Peyer's patch (tissue), 4 donors: Measurements from ENCODE around the gene EDIL3. TPM values are rescaled to one million over a fixed set of nuclear protein-coding genes. Genes with fewer than 3 reads are reported as not detected.
"Not testable (repeated sequence)": the region's sequence is repeated elsewhere in the genome, so short reads cannot be mapped to it uniquely, and the experiment has no call there.

ENCODE experiments used
- DNase-seq, 3 donors: peaks; one replicate each; pipeline ENCODE4 v3.0.0-alpha.2; 2017 to 2019
- H3K27ac ChIP-seq, 4 donors: fragments of 200-600 bp; sonication (generic); one replicate each; pipeline ENCODE4 v1.5.1; 2016 to 2019
- H3K27me3 ChIP-seq, 2 donors: fragments of 200-600 bp; sonication (generic); one replicate each; pipeline ENCODE4 v1.5.1; 2019
- H3K36me3 ChIP-seq, 3 donors: fragments of 200-600 bp; sonication (generic); one replicate each; pipeline ENCODE4 v1.5.1; 2016 to 2019
- H3K4me1 ChIP-seq, 4 donors: fragments of 200-600 bp; sonication (generic); one replicate each; pipeline ENCODE4 v1.5.1; 2016 to 2019
- H3K4me3 ChIP-seq, 4 donors: fragments of 200-600 bp; sonication (generic); 1 replicate in 3 of 4; 2 replicates in 1 of 4; pipeline ENCODE4 v1.5.1; 2016 to 2019; ENCODE audit warnings: mild to moderate bottlenecking in 1 of 4
- H3K9me3 ChIP-seq, 4 donors: fragments of 200-600 bp; sonication (generic); one replicate each; pipeline ENCODE4 v1.5.1; 2016 to 2019; ENCODE audit warnings: mild to moderate bottlenecking in 1 of 4
- POLR2A ChIP-seq, 2 donors: fragments of 450-650 bp; IDR thresholded peaks; one replicate each; pipeline ENCODE4 v1.5.1; 2017; ENCODE audit warnings: antibody characterized with exemption in 2 of 2, mild to moderate bottlenecking in 2 of 2, moderate library complexity in 2 of 2
- total RNA-seq, 4 donors: library from RNA; depleted of rRNA; stranded (reverse); fragments of >200 nt; gene quantifications; one replicate each; pipeline ENCODE4 v1.1.0, GENCODE V29; 2016
- TF ChIP-seq, protein P1 (sequence below), 6 experiments: fragments of 450-650 bp in 4 of 6; fragments of 200-600 bp in 2 of 6; sonication (generic) in 1 of 6; IDR thresholded peaks; one replicate each; pipeline ENCODE4 v1.5.1; 2017 to 2019; ENCODE audit warnings: antibody characterized with exemption in 6 of 6, mild to moderate bottlenecking in 3 of 6, moderate library complexity in 1 of 6

EDIL3 gene
- total RNA-seq, 4 donors from 2014 or later = 6.0 to 18.2 (median 6.4) TPM

DNA sequence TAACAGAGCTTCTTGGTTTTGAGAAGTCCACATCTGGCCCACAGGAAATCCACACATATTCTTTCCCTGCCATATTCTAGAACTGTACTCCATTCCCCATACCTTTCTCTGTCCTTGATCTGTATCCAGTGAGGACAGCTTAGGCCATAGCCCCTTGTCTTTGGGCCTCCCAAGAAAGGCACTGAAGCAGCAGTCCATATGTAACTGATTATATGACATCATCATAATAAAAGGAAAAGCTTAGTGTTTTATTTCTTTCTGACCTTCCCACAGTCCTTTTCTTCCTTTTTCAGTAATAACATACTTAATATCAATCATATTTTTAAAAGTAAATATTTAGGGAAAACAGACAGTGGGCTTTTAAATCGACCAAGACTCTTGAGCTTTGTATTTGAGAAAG is 222.0 kb downstream of the EDIL3 start:
- Histone ChIP-seq H3K4me3 (no peak overlapping the region), H3K27ac (no peak overlapping the region), H3K36me3 (no peaks in the 10 kb centered on the region), H3K27me3 (no peaks in the 10 kb centered on the region), H3K9me3 (no peaks in the 10 kb centered on the region), H3K4me1 (no peaks in the 10 kb centered on the region)
- no peak for TF ChIP-seq POLR2A (IDR thresholded peaks at IDR 0.05)
- TF ChIP-seq, protein P1, sequence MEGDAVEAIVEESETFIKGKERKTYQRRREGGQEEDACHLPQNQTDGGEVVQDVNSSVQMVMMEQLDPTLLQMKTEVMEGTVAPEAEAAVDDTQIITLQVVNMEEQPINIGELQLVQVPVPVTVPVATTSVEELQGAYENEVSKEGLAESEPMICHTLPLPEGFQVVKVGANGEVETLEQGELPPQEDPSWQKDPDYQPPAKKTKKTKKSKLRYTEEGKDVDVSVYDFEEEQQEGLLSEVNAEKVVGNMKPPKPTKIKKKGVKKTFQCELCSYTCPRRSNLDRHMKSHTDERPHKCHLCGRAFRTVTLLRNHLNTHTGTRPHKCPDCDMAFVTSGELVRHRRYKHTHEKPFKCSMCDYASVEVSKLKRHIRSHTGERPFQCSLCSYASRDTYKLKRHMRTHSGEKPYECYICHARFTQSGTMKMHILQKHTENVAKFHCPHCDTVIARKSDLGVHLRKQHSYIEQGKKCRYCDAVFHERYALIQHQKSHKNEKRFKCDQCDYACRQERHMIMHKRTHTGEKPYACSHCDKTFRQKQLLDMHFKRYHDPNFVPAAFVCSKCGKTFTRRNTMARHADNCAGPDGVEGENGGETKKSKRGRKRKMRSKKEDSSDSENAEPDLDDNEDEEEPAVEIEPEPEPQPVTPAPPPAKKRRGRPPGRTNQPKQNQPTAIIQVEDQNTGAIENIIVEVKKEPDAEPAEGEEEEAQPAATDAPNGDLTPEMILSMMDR (IDR thresholded peaks at IDR 0.05) = no peak
- no peak for DNase-seq

DNA sequence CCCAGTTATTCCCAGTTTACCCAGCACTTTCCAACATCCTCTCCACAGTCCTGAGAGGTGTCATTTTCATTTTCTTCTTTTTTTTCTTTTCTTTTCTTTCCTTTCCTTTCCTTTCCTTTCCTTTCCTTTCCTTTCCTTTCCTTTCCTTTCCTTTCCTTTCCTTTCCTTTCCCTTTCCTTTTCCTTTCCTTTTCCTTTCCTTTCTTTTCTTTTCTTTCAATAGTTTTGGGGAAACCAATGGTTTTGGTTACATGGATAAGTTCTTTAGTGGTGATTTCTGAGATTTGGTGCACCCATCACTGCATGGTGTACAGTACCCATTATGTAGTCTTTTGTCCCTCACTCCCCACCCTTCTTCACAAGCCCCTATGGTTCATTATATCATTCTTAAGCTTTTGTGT is 224.0 kb downstream of the EDIL3 start:
- H3K4me3 ChIP-seq, H3K9me3 ChIP-seq, H3K36me3 ChIP-seq, H3K27me3 ChIP-seq, H3K27ac ChIP-seq, DNase-seq, H3K4me1 ChIP-seq: not testable (repeated sequence)

DNA sequence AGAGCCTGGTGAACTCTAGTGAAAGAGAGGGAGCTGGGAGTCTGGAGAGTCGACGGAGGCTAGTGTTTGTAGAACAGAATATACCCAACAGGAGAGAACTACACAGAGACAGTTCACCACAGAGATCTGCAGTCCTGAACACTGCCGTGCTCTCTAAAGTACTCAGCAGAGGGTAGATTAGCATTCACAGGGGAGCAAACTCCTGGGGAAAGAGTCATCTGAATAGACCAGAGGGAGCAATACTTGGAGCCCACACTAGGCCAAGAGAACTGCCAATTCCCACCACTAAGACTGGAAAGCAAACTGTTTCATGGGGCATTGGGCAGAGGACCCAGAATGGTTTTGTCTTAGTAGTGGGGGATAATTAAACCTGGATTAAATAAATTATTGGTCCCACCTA is 235.6 kb downstream of the EDIL3 start:
- no peaks in the 10 kb centered on the region for H3K4me1 ChIP-seq
- no peak overlapping the region for H3K4me3 ChIP-seq
- H3K27me3 ChIP-seq = no peaks in the 10 kb centered on the region
- TF ChIP-seq POLR2A (IDR thresholded peaks at IDR 0.05) = no peak
- TF ChIP-seq, protein P1 (IDR thresholded peaks at IDR 0.05) = no peak
- H3K9me3 ChIP-seq = no peaks in the 10 kb centered on the region
- H3K27ac ChIP-seq = no peak overlapping the region
- H3K36me3 ChIP-seq = no peaks in the 10 kb centered on the region
- DNase-seq = no peak

DNA sequence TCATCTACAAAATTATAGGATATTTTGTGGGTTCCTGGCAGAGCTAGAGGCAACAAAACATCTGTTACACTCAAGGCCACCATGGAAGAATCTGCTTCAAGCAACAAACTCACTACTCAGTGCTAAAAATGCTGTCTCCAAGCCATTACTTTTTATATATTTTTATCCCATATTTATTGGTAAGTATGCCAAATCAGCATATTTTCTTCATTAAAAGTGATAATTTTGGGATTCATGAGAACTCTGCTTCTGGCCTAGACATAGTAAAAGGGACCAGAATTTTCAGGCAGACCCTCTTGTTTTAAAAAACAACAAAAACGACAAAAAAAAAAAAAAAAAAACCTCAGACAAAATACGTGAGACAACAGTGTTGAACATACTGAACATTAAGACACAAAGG is 236.0 kb downstream of the EDIL3 start:
- Histone ChIP-seq H3K27me3 (no peaks in the 10 kb centered on the region), H3K4me3 (no peak overlapping the region), H3K36me3 (no peaks in the 10 kb centered on the region), H3K4me1 (no peaks in the 10 kb centered on the region), H3K27ac (no peak overlapping the region), H3K9me3 (no peaks in the 10 kb centered on the region)
- DNase-seq = no peak
- TF ChIP-seq, protein P1 (IDR thresholded peaks at IDR 0.05) = no peak
- no peak for TF ChIP-seq POLR2A (IDR thresholded peaks at IDR 0.05)

DNA sequence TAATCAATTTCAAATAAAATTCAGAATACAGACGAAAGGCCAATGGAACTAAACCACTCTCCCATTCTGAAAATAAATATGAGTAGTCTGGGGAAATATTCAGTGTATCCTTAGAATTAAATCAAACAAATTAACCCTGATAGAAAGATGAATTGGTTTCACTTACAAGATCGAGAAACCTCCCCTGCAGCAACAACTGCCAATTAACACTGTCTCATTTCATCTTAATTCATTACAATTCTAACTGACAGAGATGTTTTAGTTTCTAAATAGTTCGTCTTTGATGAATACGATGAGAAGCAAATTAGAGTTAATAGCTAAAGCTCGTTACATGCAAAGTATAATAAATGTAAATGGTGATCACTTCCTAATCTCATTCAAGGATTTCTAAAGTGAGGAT is 247.1 kb downstream of the EDIL3 start:
- Histone ChIP-seq H3K4me3 (no peak overlapping the region), H3K27ac (no peak overlapping the region), H3K27me3 (no peaks in the 10 kb centered on the region), H3K9me3 (no peaks in the 10 kb centered on the region), H3K4me1 (no peaks in the 10 kb centered on the region), H3K36me3 (no peaks in the 10 kb centered on the region)
- no peak for DNase-seq
- no peak for TF ChIP-seq POLR2A (IDR thresholded peaks at IDR 0.05)
- TF ChIP-seq, protein P1 (IDR thresholded peaks at IDR 0.05) = no peak

DNA sequence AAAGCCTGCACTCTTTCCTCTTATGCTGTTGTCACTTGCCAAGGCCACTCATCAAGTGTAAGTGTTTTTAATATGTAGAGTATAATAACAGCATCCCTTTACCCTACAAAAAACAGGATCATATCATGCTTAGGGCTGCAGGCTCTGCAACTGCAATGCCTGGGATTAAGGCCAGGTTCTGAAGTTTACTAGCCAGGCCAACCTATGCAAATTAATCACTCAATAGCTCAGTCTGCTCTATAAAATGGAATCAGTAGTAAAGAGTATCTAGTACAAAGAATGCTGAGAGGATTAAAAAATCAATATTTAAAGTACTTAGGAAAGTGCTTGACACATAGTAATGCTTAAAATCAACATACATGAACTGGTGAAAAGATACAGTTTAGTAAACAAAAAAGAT is 253.3 kb downstream of the EDIL3 start:
- Histone ChIP-seq H3K9me3 (no peaks in the 10 kb centered on the region), H3K36me3 (no peaks in the 10 kb centered on the region), H3K27me3 (no peaks in the 10 kb centered on the region), H3K4me1 (no peaks in the 10 kb centered on the region), H3K4me3 (no peak overlapping the region), H3K27ac (no peak overlapping the region)
- DNase-seq = no peak
- TF ChIP-seq POLR2A (IDR thresholded peaks at IDR 0.05) = no peak
- TF ChIP-seq, protein P1 (IDR thresholded peaks at IDR 0.05) = no peak
